H9 (cell line): Measurements from ENCODE around the gene CXCL1. TPM values are rescaled to one million over a fixed set of nuclear protein-coding genes. Genes with fewer than 3 reads are reported as not detected.

Experiments
- DNase-seq: peaks from one replicate; pipeline ENCODE4 v3.0.0-alpha.2; 2017
- H2AFZ ChIP-seq: one replicate; pipeline ENCODE4 v1.6.1; 2013; ENCODE audit warnings: mild to moderate bottlenecking, low read length, control low read depth, moderate library complexity
- H2AK5ac ChIP-seq: 2 replicates; pipeline ENCODE4 v1.6.1; 2013; ENCODE audit warnings: low read length, control low read depth, mixed read lengths; ENCODE audit not compliant: insufficient read length
- H2BK120ac ChIP-seq: one replicate; pipeline ENCODE4 v1.6.1; 2013; ENCODE audit warnings: low read depth, mild to moderate bottlenecking, low read length, control low read depth, inconsistent platforms; ENCODE audit not compliant: poor library complexity, severe bottlenecking
- H2BK12ac ChIP-seq: 2 replicates; pipeline ENCODE4 v1.6.1; 2013; ENCODE audit warnings: low read length, control low read depth, mixed read lengths, low read depth; ENCODE audit not compliant: insufficient read length
- H2BK15ac ChIP-seq: 2 replicates; pipeline ENCODE4 v1.6.1; 2013; ENCODE audit warnings: low read depth, low read length, control low read depth
- H2BK20ac ChIP-seq: one replicate; pipeline ENCODE4 v1.6.1; 2013; ENCODE audit warnings: low read depth, mild to moderate bottlenecking, low read length, control low read depth, inconsistent platforms; ENCODE audit not compliant: poor library complexity, severe bottlenecking
- H2BK5ac ChIP-seq: 2 replicates; pipeline ENCODE4 v1.6.1; 2013; ENCODE audit warnings: low read length, control low read depth, mixed read lengths; ENCODE audit not compliant: insufficient read length
- H3K14ac ChIP-seq: 2 replicates; pipeline ENCODE4 v1.6.1; 2013; ENCODE audit warnings: low read length, control low read depth; ENCODE audit not compliant: insufficient read depth
- H3K18ac ChIP-seq: 2 replicates; pipeline ENCODE4 v1.6.1; 2013; ENCODE audit warnings: low read depth, mild to moderate bottlenecking, mixed read lengths, low read length, control low read depth; ENCODE audit not compliant: insufficient read length
- H3K23ac ChIP-seq: 2 replicates; pipeline ENCODE4 v1.6.1; 2013; ENCODE audit warnings: low read length, control low read depth, mixed read lengths, low read depth; ENCODE audit not compliant: insufficient read length
- H3K23me2 ChIP-seq: 2 replicates; pipeline ENCODE4 v1.6.1; 2013; ENCODE audit warnings: low read depth, mild to moderate bottlenecking, mixed read lengths, low read length, control low read depth; ENCODE audit not compliant: insufficient read length, poor library complexity, severe bottlenecking
- H3K27ac ChIP-seq: 2 replicates; pipeline ENCODE4 v1.5.1; 2013; ENCODE audit warnings: low read length, control low read depth, mixed read lengths, low read depth; ENCODE audit not compliant: insufficient read length
- H3K27me3 ChIP-seq: 2 replicates; pipeline ENCODE4 v1.6.1; 2013; ENCODE audit warnings: low read length, control low read depth, inconsistent platforms; ENCODE audit not compliant: insufficient read depth
- H3K4ac ChIP-seq: 2 replicates; pipeline ENCODE4 v1.6.1; 2013; ENCODE audit warnings: low read depth, mild to moderate bottlenecking, control low read depth, inconsistent platforms, low read length, moderate library complexity
- H3K4me1 ChIP-seq: 2 replicates; pipeline ENCODE4 v1.6.1; 2013; ENCODE audit warnings: low read length, control low read depth, inconsistent platforms; ENCODE audit not compliant: insufficient read depth
- H3K4me2 ChIP-seq: 2 replicates; pipeline ENCODE4 v1.6.1; 2013; ENCODE audit warnings: low read length, control low read depth, mixed read lengths; ENCODE audit not compliant: insufficient read length, insufficient read depth
- H3K56ac ChIP-seq: 2 replicates; pipeline ENCODE4 v1.6.1; 2013; ENCODE audit warnings: low read depth, mild to moderate bottlenecking, mixed read lengths, low read length, control low read depth; ENCODE audit not compliant: insufficient read length
- H3K79me1 ChIP-seq: 2 replicates; pipeline ENCODE4 v1.6.1; 2013; ENCODE audit warnings: low read depth, mild to moderate bottlenecking, moderate library complexity, low read length, control low read depth, inconsistent platforms; ENCODE audit not compliant: insufficient read depth, poor library complexity, severe bottlenecking
- H3K79me2 ChIP-seq: 2 replicates; pipeline ENCODE4 v1.6.1; 2013; ENCODE audit warnings: low read length, control low read depth, inconsistent platforms; ENCODE audit not compliant: insufficient read depth
- H3K9ac ChIP-seq: 2 replicates; pipeline ENCODE4 v1.6.1; 2013; ENCODE audit warnings: low read length, control low read depth, mixed read lengths; ENCODE audit not compliant: insufficient read length; ENCODE audit errors: extremely low read depth
- H3K9me3 ChIP-seq: one replicate; pipeline ENCODE4 v1.6.1; 2013; ENCODE audit warnings: low read depth, low read length, inconsistent platforms; ENCODE audit not compliant: control insufficient read depth
- H3T11ph ChIP-seq: one replicate; pipeline ENCODE4 v1.6.1; 2013; ENCODE audit warnings: mild to moderate bottlenecking, low read length, control low read depth, inconsistent platforms
- H4K20me1 ChIP-seq: one replicate; pipeline ENCODE4 v1.6.1; 2013; ENCODE audit not compliant: control insufficient read depth, insufficient read length, insufficient read depth
- H4K5ac ChIP-seq: 2 replicates; pipeline ENCODE4 v1.6.1; 2013; ENCODE audit warnings: low read depth, mild to moderate bottlenecking, mixed read lengths, low read length, control low read depth; ENCODE audit not compliant: insufficient read length
- H4K8ac ChIP-seq: replicated peaks from 2 replicates; pipeline ENCODE4 v1.6.1; 2013; ENCODE audit warnings: low read length, control low read depth, mixed read lengths, low read depth; ENCODE audit not compliant: insufficient read length
- H4K91ac ChIP-seq: 2 replicates; pipeline ENCODE4 v1.6.1; 2013; ENCODE audit warnings: low read depth, mild to moderate bottlenecking, moderate library complexity, mixed read lengths, low read length, control low read depth; ENCODE audit not compliant: insufficient read length
- H3K27ac Mint-ChIP-seq, 3 experiments: 2 replicates in 2 of 3; 3 replicates in 1 of 3; pipeline ENCODE4 v1.8.0; 2020 to 2021; ENCODE audit warnings: mixed read lengths in 3 of 3, mild to moderate bottlenecking in 1 of 3, moderate library complexity in 1 of 3
- H3K27me3 Mint-ChIP-seq: 2 replicates; pipeline ENCODE4 v1.8.0; 2021; ENCODE audit warnings: low read depth, mild to moderate bottlenecking, moderate library complexity, mixed read lengths
- H3K36me3 Mint-ChIP-seq, 3 experiments: 2 replicates in 2 of 3; 3 replicates in 1 of 3; pipeline ENCODE4 v1.8.0; 2020 to 2021; ENCODE audit warnings: low read depth in 3 of 3, mixed read lengths in 3 of 3; ENCODE audit not compliant: insufficient read depth in 1 of 3
- H3K4me1 Mint-ChIP-seq, 2 experiments: 2 replicates each; pipeline ENCODE4 v1.8.0; 2020; ENCODE audit warnings: mixed read lengths in 2 of 2
- H3K4me3 Mint-ChIP-seq, 2 experiments: 2 replicates in 1 of 2; 3 replicates in 1 of 2; pipeline ENCODE4 v1.8.0; 2020 to 2021; ENCODE audit warnings: mild to moderate bottlenecking in 2 of 2, mixed read lengths in 2 of 2, moderate library complexity in 1 of 2
- H3K9me3 Mint-ChIP-seq, 2 experiments: 2 replicates in 1 of 2; 3 replicates in 1 of 2; pipeline ENCODE4 v1.8.0; 2020; ENCODE audit warnings: mild to moderate bottlenecking in 2 of 2, mixed read lengths in 2 of 2, moderate library complexity in 1 of 2
- WGBS: extraction: QIAGEN DNeasy Blood & Tissue Kit; methylation state at CpG from one replicate; pipeline ENCODE4 v1.1.7; 2013; ENCODE audit warnings: missing lambda C conversion rate, low lambda C conversion rate, mixed read lengths; ENCODE audit not compliant: insufficient read length; ENCODE audit errors: extremely low coverage; 5-methylcytosine and 5-hydroxymethylcytosine counted together
- total RNA-seq: library from RNA; stranded (reverse); gene quantifications from 2 replicates; pipeline ENCODE4 v1.2.1, GENCODE V29; 2021
- TF ChIP-seq, protein P1 (sequence below): fragments of 200-600 bp; sonication (generic); conservative IDR thresholded peaks from 3 replicates; pipeline ENCODE4 v1.8.0; 2021; ENCODE audit warnings: antibody characterized with exemption, mild to moderate bottlenecking

Gene CXCL1
- total RNA-seq, 1 experiment from 2014 or later = 0.20 TPM

DNA sequence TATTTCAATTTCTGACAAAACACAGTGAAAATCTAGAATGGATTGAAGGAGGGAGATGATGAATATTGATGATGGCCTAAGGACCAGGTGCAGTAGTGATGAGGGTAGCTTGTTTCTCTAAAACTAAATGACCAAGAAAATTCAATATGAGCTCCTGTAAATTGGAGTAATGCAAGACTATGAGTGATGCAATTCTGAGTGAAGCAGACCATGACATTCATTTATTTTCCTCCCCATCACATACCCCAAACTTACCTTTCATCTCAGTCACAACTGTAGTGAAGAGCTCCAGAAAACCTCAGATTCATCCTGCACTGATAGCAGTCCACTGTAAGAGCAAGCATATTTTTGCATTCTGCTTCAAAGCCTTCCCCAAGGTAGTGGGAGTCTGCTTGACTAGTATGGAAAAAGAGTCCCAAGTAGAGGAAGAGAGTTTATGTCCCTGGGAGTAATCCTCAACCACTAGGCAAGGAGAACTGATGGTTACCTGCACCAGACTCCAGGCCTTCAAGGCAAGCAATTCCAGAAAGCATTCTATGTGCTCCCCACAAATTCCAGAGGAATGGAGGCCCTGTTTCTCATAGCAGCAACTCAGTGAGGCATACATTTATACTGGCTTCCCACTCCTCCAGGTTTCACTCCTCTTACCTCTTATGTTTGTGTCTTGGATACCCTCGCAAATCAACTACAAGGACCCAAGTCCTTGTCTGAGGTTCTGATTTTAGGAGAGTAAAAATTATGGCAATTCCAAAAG lies 47.2 kb downstream of the CXCL1 start:
- H4K5ac ChIP-seq = no peak overlapping the region
- H4K8ac ChIP-seq = no peak overlapping the region
- Mint-ChIP-seq H3K27me3 (no peaks in the 10 kb centered on the region), H3K4me3 (no peak overlapping the region), H3K9me3 (no peaks in the 10 kb centered on the region), H3K36me3 (no peaks in the 10 kb centered on the region), H3K4me1 (no peaks in the 10 kb centered on the region), H3K27ac (no peak overlapping the region)
- no peak overlapping the region for H2BK5ac ChIP-seq
- no CpG with 5 or more reads among the region's 1 CpG for WGBS
- DNase-seq = no peak
- H2AFZ ChIP-seq = no peak overlapping the region
- H3K79me2 ChIP-seq = no peaks in the 10 kb centered on the region
- no peaks in the 10 kb centered on the region for H3K4me1 ChIP-seq
- no peak overlapping the region for H3K27ac ChIP-seq
- no peak overlapping the region for H2BK20ac ChIP-seq
- H3K9ac ChIP-seq = no peak overlapping the region
- no peaks in the 10 kb centered on the region for H3K79me1 ChIP-seq
- H3K23ac ChIP-seq = no peak overlapping the region
- no peak overlapping the region for H4K91ac ChIP-seq
- no peak overlapping the region for H2BK12ac ChIP-seq
- H2BK15ac ChIP-seq = no peak overlapping the region
- H3T11ph ChIP-seq = no peak overlapping the region
- H3K4me2 ChIP-seq = no peak overlapping the region
- H2BK120ac ChIP-seq = no peak overlapping the region
- no peak overlapping the region for H3K4ac ChIP-seq
- H3K27me3 ChIP-seq = no peaks in the 10 kb centered on the region
- no peak overlapping the region for H2AK5ac ChIP-seq
- no peak overlapping the region for H3K56ac ChIP-seq
- TF ChIP-seq, protein P1, sequence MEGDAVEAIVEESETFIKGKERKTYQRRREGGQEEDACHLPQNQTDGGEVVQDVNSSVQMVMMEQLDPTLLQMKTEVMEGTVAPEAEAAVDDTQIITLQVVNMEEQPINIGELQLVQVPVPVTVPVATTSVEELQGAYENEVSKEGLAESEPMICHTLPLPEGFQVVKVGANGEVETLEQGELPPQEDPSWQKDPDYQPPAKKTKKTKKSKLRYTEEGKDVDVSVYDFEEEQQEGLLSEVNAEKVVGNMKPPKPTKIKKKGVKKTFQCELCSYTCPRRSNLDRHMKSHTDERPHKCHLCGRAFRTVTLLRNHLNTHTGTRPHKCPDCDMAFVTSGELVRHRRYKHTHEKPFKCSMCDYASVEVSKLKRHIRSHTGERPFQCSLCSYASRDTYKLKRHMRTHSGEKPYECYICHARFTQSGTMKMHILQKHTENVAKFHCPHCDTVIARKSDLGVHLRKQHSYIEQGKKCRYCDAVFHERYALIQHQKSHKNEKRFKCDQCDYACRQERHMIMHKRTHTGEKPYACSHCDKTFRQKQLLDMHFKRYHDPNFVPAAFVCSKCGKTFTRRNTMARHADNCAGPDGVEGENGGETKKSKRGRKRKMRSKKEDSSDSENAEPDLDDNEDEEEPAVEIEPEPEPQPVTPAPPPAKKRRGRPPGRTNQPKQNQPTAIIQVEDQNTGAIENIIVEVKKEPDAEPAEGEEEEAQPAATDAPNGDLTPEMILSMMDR = no peak
- H3K23me2 ChIP-seq = no peaks in the 10 kb centered on the region
- no peaks in the 10 kb centered on the region for H3K9me3 ChIP-seq
- no peak overlapping the region for H3K18ac ChIP-seq
- no peak overlapping the region for H3K14ac ChIP-seq
- no peaks in the 10 kb centered on the region for H4K20me1 ChIP-seq
